Muscle of arm (tissue), 12 donors: ENCODE data around the gene PKMYT1. TPM values are rescaled to one million over a fixed set of nuclear protein-coding genes. Genes with fewer than 3 reads are reported as not detected.

ENCODE experiments used
- DNase-seq: peaks from one replicate; pipeline ENCODE4 v3.0.0-alpha.2; 2013
- polyA plus RNA-seq, 12 donors: library from polyadenylated mRNA; unstranded; fragments of 120-200 nt; gene quantifications; one replicate each; pipeline ENCODE4 v1.2.1, GENCODE V29; 2013; ENCODE audit not compliant: insufficient read length in 12 of 12

The PKMYT1 gene
- polyA plus RNA-seq, 12 donors = 7.3 to 22.6 (median 11.2) TPM; not detected in 1

- DNase-seq = peak; percentile 58
These were observed 40.0 kb upstream of the PKMYT1 start, which contains the start of gene TNFRSF12A for GRCh38 chr16:3020247-3020603. TNFRSF12A (plus strand) TSS chr16:3020368; CDS start chr16:3020398, 30 bp downstream.

- no peak for DNase-seq
These were observed 39.5 kb upstream of the PKMYT1 start for GRCh38 chr16:3019594-3020246.

GRCh38 chr16:3017794-3018506 lies 37.7 kb upstream of the PKMYT1 start, which contains the start of gene CLDN6:
CLDN6 (minus strand) TSS chr16:3018183; CDS start chr16:3016021, 2,162 bp downstream.
- no peak for DNase-seq

GRCh38 chr16:3017344-3017743 lies 37.1 kb upstream of the PKMYT1 start:
- no peak for DNase-seq

- no peak for DNase-seq
These were observed 35.7 kb upstream of the PKMYT1 start for GRCh38 chr16:3015865-3016521.

GRCh38 chr16:3014971-3015370 lies 34.7 kb upstream of the PKMYT1 start:
- DNase-seq = no peak

GRCh38 chr16:3013998-3014690 lies 33.9 kb upstream of the PKMYT1 start:
- DNase-seq = no peak

GRCh38 chr16:3013491-3013951 lies 33.3 kb upstream of the PKMYT1 start:
- no peak for DNase-seq

- no peak for DNase-seq
These were observed 32.7 kb upstream of the PKMYT1 start, which contains the start of gene CLDN9 for GRCh38 chr16:3012828-3013420. CLDN9 (plus strand) TSS chr16:3012923; CDS start chr16:3013363, 440 bp downstream.

- no peak for DNase-seq
These were observed 32.0 kb upstream of the PKMYT1 start for GRCh38 chr16:3012246-3012645.

- DNase-seq = no peak
These were observed 30.3 kb upstream of the PKMYT1 start for GRCh38 chr16:3010510-3010909.

- no peak for DNase-seq
These were observed 29.5 kb upstream of the PKMYT1 start for GRCh38 chr16:3009568-3010390.

- no peak for DNase-seq
These were observed 28.4 kb upstream of the PKMYT1 start for GRCh38 chr16:3008690-3009037.

- DNase-seq = no peak
These were observed 27.9 kb upstream of the PKMYT1 start for GRCh38 chr16:3007957-3008689.

- DNase-seq = no peak
These were observed 27.1 kb upstream of the PKMYT1 start for GRCh38 chr16:3007059-3007956.

GRCh38 chr16:3004781-3005284 lies 24.6 kb upstream of the PKMYT1 start:
- no peak for DNase-seq

- DNase-seq = no peak
These were observed 24.1 kb upstream of the PKMYT1 start for GRCh38 chr16:3004319-3004718.

GRCh38 chr16:3003582-3004270 lies 23.5 kb upstream of the PKMYT1 start:
- DNase-seq = peak; percentile 97
